Limb (tissue), 2 donors: Measurements from ENCODE around the gene PRKAA1.

Source experiments
- DNase-seq, 2 donors: peaks; one replicate each; pipeline ENCODE4 v3.0.0-alpha.2; 2016; ENCODE audit errors: extremely low spot score in 2 of 2

PRKAA1 gene

GRCh38 chr5:40798012-40798800, at the start of gene PRKAA1:
PRKAA1 (minus strand) TSS chr5:40798374; CDS start chr5:40798189, 185 bp downstream.
- peak; percentile 92 to 97 for DNase-seq

- DNase-seq, result no peak
Measured at GRCh38 chr5:40847525-40847924, 49.4 kb upstream of the PRKAA1 start.

GRCh38 chr5:40846371-40846770, 48.2 kb upstream of the PRKAA1 start:
- no peak for DNase-seq

- no peak for DNase-seq
Measured at GRCh38 chr5:40844565-40844964, 46.4 kb upstream of the PRKAA1 start.

GRCh38 chr5:40842351-40842750, 44.2 kb upstream of the PRKAA1 start:
- DNase-seq, result no peak

GRCh38 chr5:40841068-40841805, 43.1 kb upstream of the PRKAA1 start, which contains the start of gene CARD6:
CARD6 (plus strand) TSS chr5:40841367; CDS start chr5:40841383, 16 bp downstream.
- DNase-seq, result no peak

- no peak for DNase-seq
Measured at GRCh38 chr5:40838086-40838485, 39.9 kb upstream of the PRKAA1 start.

- peak; percentile 96 to 97 for DNase-seq
Measured at GRCh38 chr5:40834849-40835787, 36.9 kb upstream of the PRKAA1 start, which contains the start of gene RPL37. RPL37 (minus strand) TSS chr5:40835222; CDS start chr5:40835185, 37 bp downstream.

- DNase-seq, result no peak
Measured at GRCh38 chr5:40834391-40834848, 36.2 kb upstream of the PRKAA1 start.

- no peak for DNase-seq
Measured at GRCh38 chr5:40833712-40834229, 35.6 kb upstream of the PRKAA1 start.

GRCh38 chr5:40832345-40832744, 34.2 kb upstream of the PRKAA1 start:
- no peak for DNase-seq

- no peak for DNase-seq
Measured at GRCh38 chr5:40831346-40832210, 33.4 kb upstream of the PRKAA1 start.

GRCh38 chr5:40829748-40830533, 31.8 kb upstream of the PRKAA1 start:
- no peak for DNase-seq

GRCh38 chr5:40828690-40829661, 30.8 kb upstream of the PRKAA1 start:
- no peak for DNase-seq

GRCh38 chr5:40828021-40828631, 30.0 kb upstream of the PRKAA1 start:
- DNase-seq, result no peak

GRCh38 chr5:40827188-40827977, 29.2 kb upstream of the PRKAA1 start:
- DNase-seq, result no peak
